ENCODE measurements around the gene OR4E2.

OR4E2 gene

GRCh38 chr14:21642683-21643082 lies 11.0 kb upstream of the OR4E2 start:
- no peaks in the 10 kb centered on the region for H3K9me3 ChIP-seq (replicated peaks in 1 of 2; ENCODE audit: control insufficient read depth in 2 of 2, insufficient read depth in 1 of 2, low read depth in 1 of 2, low read length in 2 of 2)
- H3K18ac ChIP-seq (ENCODE audit: low read length), result no peak overlapping the region
- H3K27ac ChIP-seq (replicated peaks; ENCODE audit: low read length), result no peak overlapping the region
- no peak overlapping the region for H2AFZ ChIP-seq (ENCODE audit: low read length)
- no peak for DNase-seq (ENCODE audit: low spot score)
- no peak overlapping the region for H4K8ac ChIP-seq (ENCODE audit: low read depth, low read length)
- no peak overlapping the region for H2BK120ac ChIP-seq (ENCODE audit: low read depth, low read length)
- no peaks in the 10 kb centered on the region for H3K36me3 ChIP-seq (replicated peaks in 1 of 2; ENCODE audit: control insufficient read depth in 2 of 2, insufficient read depth in 2 of 2, low read length in 2 of 2)
- H3K27me3 ChIP-seq (ENCODE audit: control insufficient read depth in 3 of 3, insufficient read depth in 3 of 3, low read depth in 1 of 3, low read length in 3 of 3), result no peaks in the 10 kb centered on the region
- no peak overlapping the region for H3K4ac ChIP-seq (ENCODE audit: low read length)
- peaks cover 0 to 4% of the 10 kb centered on the region in 2 donors for H3K4me1 ChIP-seq (ENCODE audit: control insufficient read depth in 2 of 2, insufficient read depth in 1 of 2, low read depth in 1 of 2, low read length in 2 of 2)
- no peak overlapping the region for H3K23ac ChIP-seq (ENCODE audit: low read depth, low read length, poor library complexity)
- H2BK5ac ChIP-seq (ENCODE audit: low read length), result no peak overlapping the region
- H2BK12ac ChIP-seq (ENCODE audit: low read length), result no peak overlapping the region
- H3K14ac ChIP-seq (ENCODE audit: low read length), result no peak overlapping the region
- H2BK15ac ChIP-seq (ENCODE audit: low read length), result no peak overlapping the region
- H4K91ac ChIP-seq (ENCODE audit: low read depth, low read length, poor library complexity), result no peak overlapping the region
- no peak overlapping the region for H2AK5ac ChIP-seq (ENCODE audit: low read depth, low read length)
- H3K79me1 ChIP-seq (ENCODE audit: low read depth, low read length), result no peaks in the 10 kb centered on the region
- H3K9ac ChIP-seq (ENCODE audit: low read depth, low read length, poor library complexity), result no peak overlapping the region
- no CpG with 5 or more reads among the region's 3 CpGs for WGBS, 2 donors (ENCODE audit: extremely low coverage in 2 of 2, insufficient read length in 2 of 2, insufficient replicate concordance in 1 of 2)
- H3K4me3 ChIP-seq (ENCODE audit: low read length in 2 of 2), result no peak overlapping the region
- H3K4me2 ChIP-seq (ENCODE audit: insufficient read depth, low read length, poor library complexity, severe bottlenecking), result no peak overlapping the region

- Histone ChIP-seq H3K79me1 (ENCODE audit: low read depth, low read length) (no peaks in the 10 kb centered on the region), H2AFZ (ENCODE audit: low read length) (no peak overlapping the region), H3K36me3 (replicated peaks in 1 of 2; ENCODE audit: control insufficient read depth in 2 of 2, insufficient read depth in 2 of 2, low read length in 2 of 2) (no peaks in the 10 kb centered on the region), H3K27me3 (ENCODE audit: control insufficient read depth in 3 of 3, insufficient read depth in 3 of 3, low read depth in 1 of 3, low read length in 3 of 3) (no peaks in the 10 kb centered on the region), H4K91ac (ENCODE audit: low read depth, low read length, poor library complexity) (no peak overlapping the region), H3K4me3 (ENCODE audit: low read length in 2 of 2) (no peak overlapping the region), H3K23ac (ENCODE audit: low read depth, low read length, poor library complexity) (no peak overlapping the region), H4K8ac (ENCODE audit: low read depth, low read length) (no peak overlapping the region), H3K14ac (ENCODE audit: low read length) (no peak overlapping the region), H2BK120ac (ENCODE audit: low read depth, low read length) (no peak overlapping the region), H2BK15ac (ENCODE audit: low read length) (no peak overlapping the region), H2BK12ac (ENCODE audit: low read length) (no peak overlapping the region), H3K4me1 (ENCODE audit: control insufficient read depth in 2 of 2, insufficient read depth in 1 of 2, low read depth in 1 of 2, low read length in 2 of 2) (peaks cover 0 to 4% of the 10 kb centered on the region in 2 donors), H3K4ac (ENCODE audit: low read length) (no peak overlapping the region), H2AK5ac (ENCODE audit: low read depth, low read length) (no peak overlapping the region), H3K9ac (ENCODE audit: low read depth, low read length, poor library complexity) (no peak overlapping the region), H3K18ac (ENCODE audit: low read length) (no peak overlapping the region), H2BK5ac (ENCODE audit: low read length) (no peak overlapping the region), H3K27ac (replicated peaks; ENCODE audit: low read length) (no peak overlapping the region), H3K4me2 (ENCODE audit: insufficient read depth, low read length, poor library complexity, severe bottlenecking) (no peak overlapping the region), H3K9me3 (replicated peaks in 1 of 2; ENCODE audit: control insufficient read depth in 2 of 2, insufficient read depth in 1 of 2, low read depth in 1 of 2, low read length in 2 of 2) (no peaks in the 10 kb centered on the region)
- no CpG with 5 or more reads among the region's 5 CpGs for WGBS, 2 donors (ENCODE audit: extremely low coverage in 2 of 2, insufficient read length in 2 of 2, insufficient replicate concordance in 1 of 2)
- DNase-seq (ENCODE audit: low spot score), result no peak
These were observed 10.2 kb upstream of the OR4E2 start for GRCh38 chr14:21643407-21643806.

GRCh38 chr14:21647380-21647779 lies 6.3 kb upstream of the OR4E2 start:
- Histone ChIP-seq H2BK120ac (ENCODE audit: low read depth, low read length) (no peak overlapping the region), H3K14ac (ENCODE audit: low read length) (no peak overlapping the region), H3K18ac (ENCODE audit: low read length) (no peak overlapping the region), H4K91ac (ENCODE audit: low read depth, low read length, poor library complexity) (no peak overlapping the region), H3K36me3 (replicated peaks in 1 of 2; ENCODE audit: control insufficient read depth in 2 of 2, insufficient read depth in 2 of 2, low read length in 2 of 2) (no peaks in the 10 kb centered on the region), H2AFZ (ENCODE audit: low read length) (no peak overlapping the region), H2BK5ac (ENCODE audit: low read length) (no peak overlapping the region), H3K79me1 (ENCODE audit: low read depth, low read length) (no peaks in the 10 kb centered on the region), H3K9ac (ENCODE audit: low read depth, low read length, poor library complexity) (no peak overlapping the region), H2BK15ac (ENCODE audit: low read length) (no peak overlapping the region), H3K23ac (ENCODE audit: low read depth, low read length, poor library complexity) (no peak overlapping the region), H2BK12ac (ENCODE audit: low read length) (no peak overlapping the region), H4K8ac (ENCODE audit: low read depth, low read length) (no peak overlapping the region), H3K4ac (ENCODE audit: low read length) (no peak overlapping the region), H3K27me3 (ENCODE audit: control insufficient read depth in 3 of 3, insufficient read depth in 3 of 3, low read depth in 1 of 3, low read length in 3 of 3) (no peaks in the 10 kb centered on the region), H3K4me3 (ENCODE audit: low read length in 2 of 2) (no peak overlapping the region), H3K4me1 (ENCODE audit: control insufficient read depth in 2 of 2, insufficient read depth in 1 of 2, low read depth in 1 of 2, low read length in 2 of 2) (peaks cover 0 to 6% of the 10 kb centered on the region in 2 donors), H2AK5ac (ENCODE audit: low read depth, low read length) (no peak overlapping the region), H3K9me3 (replicated peaks in 1 of 2; ENCODE audit: control insufficient read depth in 2 of 2, insufficient read depth in 1 of 2, low read depth in 1 of 2, low read length in 2 of 2) (no peaks in the 10 kb centered on the region), H3K4me2 (ENCODE audit: insufficient read depth, low read length, poor library complexity, severe bottlenecking) (no peak overlapping the region), H3K27ac (replicated peaks; ENCODE audit: low read length) (no peak overlapping the region)
- DNase-seq (ENCODE audit: low spot score), result no peak

GRCh38 chr14:21652209-21652808 lies 1.3 kb upstream of the OR4E2 start:
- Histone ChIP-seq H3K36me3 (replicated peaks in 1 of 2; ENCODE audit: control insufficient read depth in 2 of 2, insufficient read depth in 2 of 2, low read length in 2 of 2) (no peaks in the 10 kb centered on the region), H2AK5ac (ENCODE audit: low read depth, low read length) (no peak overlapping the region), H2BK5ac (ENCODE audit: low read length) (no peak overlapping the region), H2BK15ac (ENCODE audit: low read length) (no peak overlapping the region), H3K9me3 (replicated peaks in 1 of 2; ENCODE audit: control insufficient read depth in 2 of 2, insufficient read depth in 1 of 2, low read depth in 1 of 2, low read length in 2 of 2) (no peaks in the 10 kb centered on the region), H3K27ac (replicated peaks; ENCODE audit: low read length) (no peak overlapping the region), H3K4me2 (ENCODE audit: insufficient read depth, low read length, poor library complexity, severe bottlenecking) (no peak overlapping the region), H3K9ac (ENCODE audit: low read depth, low read length, poor library complexity) (no peak overlapping the region), H3K79me1 (ENCODE audit: low read depth, low read length) (no peaks in the 10 kb centered on the region), H4K91ac (ENCODE audit: low read depth, low read length, poor library complexity) (no peak overlapping the region), H3K4me1 (ENCODE audit: control insufficient read depth in 2 of 2, insufficient read depth in 1 of 2, low read depth in 1 of 2, low read length in 2 of 2) (peaks cover 0 to 3% of the 10 kb centered on the region in 2 donors), H3K18ac (ENCODE audit: low read length) (no peak overlapping the region), H3K4ac (ENCODE audit: low read length) (no peak overlapping the region), H3K4me3 (ENCODE audit: low read length in 2 of 2) (no peak overlapping the region), H2BK120ac (ENCODE audit: low read depth, low read length) (no peak overlapping the region), H3K14ac (ENCODE audit: low read length) (no peak overlapping the region), H3K23ac (ENCODE audit: low read depth, low read length, poor library complexity) (no peak overlapping the region), H4K8ac (ENCODE audit: low read depth, low read length) (no peak overlapping the region), H2BK12ac (ENCODE audit: low read length) (no peak overlapping the region), H3K27me3 (ENCODE audit: control insufficient read depth in 3 of 3, insufficient read depth in 3 of 3, low read depth in 1 of 3, low read length in 3 of 3) (peaks cover 0 to 2% (median 2%) of the 10 kb centered on the region in 3 experiments), H2AFZ (ENCODE audit: low read length) (no peak overlapping the region)
- WGBS, 2 donors (ENCODE audit: extremely low coverage in 2 of 2, insufficient read length in 2 of 2, insufficient replicate concordance in 1 of 2), result no CpG with 5 or more reads among the region's 1 CpG
- DNase-seq (ENCODE audit: low spot score), result no peak
